Kidney epithelial cell (primary cell): ENCODE results near the gene G6PC2. TPM values are rescaled to one million over a fixed set of nuclear protein-coding genes. Genes with fewer than 3 reads are reported as not detected.
"Not testable (repeated sequence)": the region's sequence is repeated elsewhere in the genome, so short reads cannot be mapped to it uniquely, and the experiment has no call there.

ENCODE experiments used
- DNase-seq: peaks from one replicate; pipeline ENCODE4 v3.0.0-alpha.2; 2010; ENCODE audit warnings: low read depth
- H3K27me3 ChIP-seq: 2 replicates; pipeline ENCODE4 v1.6.0; 2011; ENCODE audit warnings: low read length; ENCODE audit not compliant: control insufficient read depth, insufficient read depth
- H3K36me3 ChIP-seq: 2 replicates; pipeline ENCODE4 v1.5.1; 2011; ENCODE audit warnings: low read length; ENCODE audit not compliant: control insufficient read depth, insufficient read depth
- H3K4me3 ChIP-seq: 2 replicates; pipeline ENCODE4 v1.5.1; 2011; ENCODE audit warnings: low read depth, mild to moderate bottlenecking, control low read depth, low read length
- total RNA-seq: library from RNA; depleted of rRNA; stranded (reverse); fragments of >200 nt; gene quantifications from 2 replicates; pipeline ENCODE4 v1.2.3, GENCODE V29; 2015
- TF ChIP-seq, protein P1 (sequence below): IDR thresholded peaks from 2 replicates; pipeline ENCODE4 v1.5.1; 2011; ENCODE audit warnings: mild to moderate bottlenecking, moderate library complexity, low read length, control low read depth, inconsistent platforms; ENCODE audit not compliant: insufficient read depth, poor library complexity, severe bottlenecking

G6PC2 gene
- total RNA-seq, 1 donor from 2014 or later, result not detected

DNA sequence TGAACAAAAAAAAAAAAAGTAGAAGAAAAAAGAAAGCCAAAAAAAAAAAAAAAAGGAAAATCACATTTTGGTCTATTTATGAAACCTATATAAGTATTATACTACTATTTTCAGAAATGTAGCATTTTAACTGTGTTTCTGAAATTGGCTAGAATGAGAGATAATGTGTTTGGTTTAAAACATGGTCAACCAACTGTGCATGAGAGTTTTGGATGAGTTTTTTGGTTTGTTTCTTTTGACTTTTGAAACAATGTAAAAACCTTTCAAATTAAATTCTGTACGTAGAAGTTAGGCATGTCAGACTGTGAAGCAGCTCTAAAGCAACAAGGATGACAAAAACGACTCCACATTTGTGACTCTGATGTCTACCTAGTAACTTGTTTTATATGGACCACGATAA, 45.5 kb upstream of the G6PC2 start:
- no peak for DNase-seq
- Histone ChIP-seq H3K27me3 (no peaks in the 10 kb centered on the region), H3K4me3 (no peak overlapping the region), H3K36me3 (no peaks in the 10 kb centered on the region)
- TF ChIP-seq, protein P1, sequence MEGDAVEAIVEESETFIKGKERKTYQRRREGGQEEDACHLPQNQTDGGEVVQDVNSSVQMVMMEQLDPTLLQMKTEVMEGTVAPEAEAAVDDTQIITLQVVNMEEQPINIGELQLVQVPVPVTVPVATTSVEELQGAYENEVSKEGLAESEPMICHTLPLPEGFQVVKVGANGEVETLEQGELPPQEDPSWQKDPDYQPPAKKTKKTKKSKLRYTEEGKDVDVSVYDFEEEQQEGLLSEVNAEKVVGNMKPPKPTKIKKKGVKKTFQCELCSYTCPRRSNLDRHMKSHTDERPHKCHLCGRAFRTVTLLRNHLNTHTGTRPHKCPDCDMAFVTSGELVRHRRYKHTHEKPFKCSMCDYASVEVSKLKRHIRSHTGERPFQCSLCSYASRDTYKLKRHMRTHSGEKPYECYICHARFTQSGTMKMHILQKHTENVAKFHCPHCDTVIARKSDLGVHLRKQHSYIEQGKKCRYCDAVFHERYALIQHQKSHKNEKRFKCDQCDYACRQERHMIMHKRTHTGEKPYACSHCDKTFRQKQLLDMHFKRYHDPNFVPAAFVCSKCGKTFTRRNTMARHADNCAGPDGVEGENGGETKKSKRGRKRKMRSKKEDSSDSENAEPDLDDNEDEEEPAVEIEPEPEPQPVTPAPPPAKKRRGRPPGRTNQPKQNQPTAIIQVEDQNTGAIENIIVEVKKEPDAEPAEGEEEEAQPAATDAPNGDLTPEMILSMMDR, result no peak

DNA sequence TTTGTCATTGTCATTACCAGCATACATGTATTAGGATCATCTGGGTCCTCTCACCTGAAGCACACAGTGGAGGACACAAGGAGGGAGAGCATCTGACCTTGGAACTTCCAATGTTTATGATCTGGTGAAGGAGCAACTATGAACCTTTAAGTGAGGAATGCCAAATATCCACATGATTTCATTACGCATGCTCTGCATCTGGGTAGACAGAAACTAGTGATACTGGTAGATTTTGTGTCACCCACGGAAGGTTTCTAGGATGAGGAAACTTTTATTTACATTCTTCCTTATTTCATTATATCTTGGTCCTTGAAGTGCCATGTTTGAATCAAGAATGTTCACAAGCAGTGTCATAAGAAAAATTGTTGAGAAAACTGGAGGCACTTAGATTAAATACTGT, 42.9 kb upstream of the G6PC2 start:
- Histone ChIP-seq H3K27me3 (no peaks in the 10 kb centered on the region), H3K36me3 (no peaks in the 10 kb centered on the region), H3K4me3 (no peak overlapping the region)
- TF ChIP-seq, protein P1, result no peak
- DNase-seq, result no peak

DNA sequence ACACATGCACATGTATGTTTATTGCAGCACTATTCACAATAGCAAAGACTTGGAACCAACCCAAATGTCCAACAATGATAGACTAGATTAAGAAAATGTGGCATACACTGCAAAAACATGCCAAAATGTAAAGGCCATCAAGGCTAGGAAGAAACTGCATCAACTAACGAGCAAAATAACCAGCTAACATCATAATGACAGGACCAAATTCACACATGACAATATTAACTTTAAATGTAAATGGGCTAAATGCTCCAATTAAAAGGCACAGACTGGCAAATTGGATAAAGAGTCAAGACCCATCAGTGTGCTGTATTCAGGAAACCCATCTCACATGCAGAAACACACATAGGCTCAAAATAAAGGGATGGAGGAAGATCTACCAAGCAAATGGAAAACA, 33.9 kb upstream of the G6PC2 start:
- not testable (repeated sequence) for H3K36me3 ChIP-seq, DNase-seq, H3K4me3 ChIP-seq, H3K27me3 ChIP-seq

DNA sequence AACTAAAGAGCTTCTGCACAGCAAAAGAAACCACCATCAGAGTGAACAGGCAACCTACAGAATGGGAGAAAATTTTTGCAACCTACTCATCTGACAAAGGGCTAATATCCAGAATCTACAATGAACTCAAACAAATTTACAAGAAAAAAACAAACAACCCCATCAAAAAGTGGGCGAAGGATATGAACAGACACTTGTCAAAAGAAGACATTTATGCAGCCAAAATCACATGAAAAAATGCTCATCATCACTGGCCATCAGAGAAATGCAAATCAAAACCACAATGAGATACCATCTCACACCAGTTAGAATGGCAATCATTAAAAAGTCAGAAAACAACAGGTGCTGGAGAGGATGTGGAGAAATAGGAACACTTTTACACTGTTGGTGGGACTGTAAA, 30.7 kb upstream of the G6PC2 start:
- DNase-seq, result not testable (repeated sequence)

DNA sequence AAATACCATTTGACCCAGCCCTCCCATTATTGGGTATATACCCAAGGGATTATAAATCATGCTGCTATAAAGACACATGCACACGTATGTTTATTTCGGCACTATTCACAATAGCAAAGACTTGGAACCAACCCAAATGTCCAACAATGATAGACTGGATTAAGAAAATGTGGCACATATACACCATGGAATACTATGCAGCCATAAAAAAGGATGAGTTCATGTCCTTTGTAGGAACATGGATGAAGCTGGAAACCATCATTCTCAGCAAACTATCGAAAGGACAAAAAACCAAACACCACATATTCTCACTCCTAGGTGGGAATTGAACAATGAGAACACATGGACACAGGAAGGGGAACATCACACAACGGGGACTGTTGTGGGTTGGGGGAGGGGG, 30.3 kb upstream of the G6PC2 start:
- DNase-seq, result not testable (repeated sequence)

More for the DNA sequence above, 30.7 kb upstream of the G6PC2 start:
- H3K27me3 ChIP-seq, H3K4me3 ChIP-seq, H3K36me3 ChIP-seq: not testable (repeated sequence)

DNA sequence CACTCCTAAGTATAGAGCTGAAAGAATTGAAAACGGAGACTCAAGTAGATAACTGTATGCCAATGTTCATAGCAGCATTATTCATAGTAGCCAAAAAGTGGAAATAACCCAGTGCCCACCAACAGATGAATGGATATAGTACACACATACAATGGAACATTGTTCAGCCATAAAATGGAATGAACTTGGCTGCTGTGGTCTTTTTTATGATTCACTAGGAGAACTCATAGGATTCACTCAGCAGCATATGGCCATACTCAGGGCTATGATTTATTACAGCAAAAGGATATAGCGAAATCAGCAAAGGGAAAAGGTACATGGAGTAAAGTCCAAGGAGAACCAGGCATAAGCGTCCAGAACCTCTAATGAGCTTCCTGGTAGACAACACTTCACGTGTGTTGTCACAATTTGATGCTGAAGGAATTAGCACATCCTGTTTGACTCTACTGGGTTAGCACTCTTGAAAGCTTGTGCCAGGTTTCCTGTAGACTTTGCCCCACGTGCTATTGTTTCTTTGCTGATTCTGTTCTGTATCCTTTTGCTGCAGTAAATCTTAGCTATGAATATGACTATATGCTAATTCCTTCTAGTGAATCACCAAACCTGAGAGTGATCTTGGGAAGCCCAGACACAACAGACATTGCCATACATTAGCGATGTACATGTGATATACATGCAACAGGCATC, 26.6 kb upstream of the G6PC2 start:
- TF ChIP-seq, protein P1, result no peak
- no peaks in the 10 kb centered on the region for H3K27me3 ChIP-seq
- H3K4me3 ChIP-seq, result no peak overlapping the region
- no peaks in the 10 kb centered on the region for H3K36me3 ChIP-seq
- no peak for DNase-seq

More for the DNA sequence above, 30.3 kb upstream of the G6PC2 start:
- H3K36me3 ChIP-seq, H3K27me3 ChIP-seq, H3K4me3 ChIP-seq: not testable (repeated sequence)

DNA sequence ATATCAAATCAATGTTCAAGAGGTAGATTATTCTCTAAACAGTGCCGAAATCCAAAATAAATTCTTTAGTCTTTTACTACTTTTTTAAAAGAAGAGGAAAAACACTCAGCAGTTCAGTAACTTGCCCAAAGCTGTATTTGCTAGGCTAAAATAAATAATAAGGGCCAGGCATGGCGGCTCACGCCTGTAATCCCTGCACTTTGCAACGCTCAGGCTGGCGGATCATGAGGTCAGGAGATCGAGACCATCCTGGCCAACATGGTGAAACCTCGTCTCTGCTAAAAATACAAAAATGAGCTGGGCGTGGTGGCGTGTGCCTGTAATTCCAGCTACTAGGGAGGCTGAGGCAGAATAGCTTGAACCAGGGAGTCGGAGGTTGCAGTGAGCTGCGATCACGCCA, 18.9 kb upstream of the G6PC2 start:
- not testable (repeated sequence) for H3K4me3 ChIP-seq, H3K27me3 ChIP-seq, DNase-seq, H3K36me3 ChIP-seq

DNA sequence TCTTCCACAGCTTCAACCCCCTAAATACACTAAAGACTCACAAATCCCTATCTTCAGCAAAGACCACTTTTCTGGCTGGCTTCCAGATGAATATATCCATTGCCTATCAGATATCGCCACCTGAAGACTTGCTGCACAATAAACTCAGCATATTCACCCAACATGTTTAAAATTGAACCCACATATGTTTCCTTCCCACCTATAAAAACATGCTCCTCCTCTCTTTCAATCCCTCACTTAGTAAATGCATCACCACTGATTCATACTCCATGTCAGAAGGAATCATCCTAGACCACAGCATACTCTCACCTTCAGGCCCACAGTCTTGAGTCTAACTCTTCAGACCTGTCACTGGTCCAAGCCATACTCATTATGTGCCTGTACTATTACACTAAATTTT, 16.1 kb upstream of the G6PC2 start:
- TF ChIP-seq, protein P1, result no peak
- H3K36me3 ChIP-seq, result no peaks in the 10 kb centered on the region
- H3K4me3 ChIP-seq, result no peak overlapping the region
- peak; percentile 14 for DNase-seq
- H3K27me3 ChIP-seq, result no peaks in the 10 kb centered on the region
